Right lobe of liver (tissue), 4 donors: ENCODE results near the gene PLXNA2.

Source experiments
- POLR2A ChIP-seq: fragments of 450-650 bp; IDR thresholded peaks from one replicate; pipeline ENCODE4 v1.6.1; 2017; ENCODE audit warnings: antibody characterized with exemption, mild to moderate bottlenecking
- TF ChIP-seq, protein P1 (sequence below), 4 donors: fragments of 200-600 bp in 3 of 4; fragments of 450-650 bp in 1 of 4; IDR thresholded peaks; one replicate each; pipeline versions ENCODE4 v1.5.1 to v1.8.0; 2016 to 2022; ENCODE audit warnings: antibody characterized with exemption in 4 of 4, mild to moderate bottlenecking in 2 of 4
- donor health status: DM: no; HTN: no; CAD: no.
- donor health status: DM: no; HTN: no; CAD: no.
- donor health status: DM: no; HTN: yes; CAD: no.

- TF ChIP-seq, protein P1, sequence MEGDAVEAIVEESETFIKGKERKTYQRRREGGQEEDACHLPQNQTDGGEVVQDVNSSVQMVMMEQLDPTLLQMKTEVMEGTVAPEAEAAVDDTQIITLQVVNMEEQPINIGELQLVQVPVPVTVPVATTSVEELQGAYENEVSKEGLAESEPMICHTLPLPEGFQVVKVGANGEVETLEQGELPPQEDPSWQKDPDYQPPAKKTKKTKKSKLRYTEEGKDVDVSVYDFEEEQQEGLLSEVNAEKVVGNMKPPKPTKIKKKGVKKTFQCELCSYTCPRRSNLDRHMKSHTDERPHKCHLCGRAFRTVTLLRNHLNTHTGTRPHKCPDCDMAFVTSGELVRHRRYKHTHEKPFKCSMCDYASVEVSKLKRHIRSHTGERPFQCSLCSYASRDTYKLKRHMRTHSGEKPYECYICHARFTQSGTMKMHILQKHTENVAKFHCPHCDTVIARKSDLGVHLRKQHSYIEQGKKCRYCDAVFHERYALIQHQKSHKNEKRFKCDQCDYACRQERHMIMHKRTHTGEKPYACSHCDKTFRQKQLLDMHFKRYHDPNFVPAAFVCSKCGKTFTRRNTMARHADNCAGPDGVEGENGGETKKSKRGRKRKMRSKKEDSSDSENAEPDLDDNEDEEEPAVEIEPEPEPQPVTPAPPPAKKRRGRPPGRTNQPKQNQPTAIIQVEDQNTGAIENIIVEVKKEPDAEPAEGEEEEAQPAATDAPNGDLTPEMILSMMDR (IDR thresholded peaks at IDR 0.05), result no peak
- no peak for TF ChIP-seq POLR2A
Measured at GRCh38 chr1:208052926-208053407, 191.2 kb downstream of the PLXNA2 start.
